GM12873 (cell line): ENCODE data around the gene VPS45.

Experiments
- TF ChIP-seq, protein P1 (sequence below): IDR thresholded peaks from 2 replicates; pipeline ENCODE4 v1.5.1; 2012; ENCODE audit warnings: low read depth, mild to moderate bottlenecking, moderate library complexity, low read length, control low read depth; ENCODE audit not compliant: insufficient read depth; ENCODE audit errors: missing control alignments

Gene VPS45

DNA sequence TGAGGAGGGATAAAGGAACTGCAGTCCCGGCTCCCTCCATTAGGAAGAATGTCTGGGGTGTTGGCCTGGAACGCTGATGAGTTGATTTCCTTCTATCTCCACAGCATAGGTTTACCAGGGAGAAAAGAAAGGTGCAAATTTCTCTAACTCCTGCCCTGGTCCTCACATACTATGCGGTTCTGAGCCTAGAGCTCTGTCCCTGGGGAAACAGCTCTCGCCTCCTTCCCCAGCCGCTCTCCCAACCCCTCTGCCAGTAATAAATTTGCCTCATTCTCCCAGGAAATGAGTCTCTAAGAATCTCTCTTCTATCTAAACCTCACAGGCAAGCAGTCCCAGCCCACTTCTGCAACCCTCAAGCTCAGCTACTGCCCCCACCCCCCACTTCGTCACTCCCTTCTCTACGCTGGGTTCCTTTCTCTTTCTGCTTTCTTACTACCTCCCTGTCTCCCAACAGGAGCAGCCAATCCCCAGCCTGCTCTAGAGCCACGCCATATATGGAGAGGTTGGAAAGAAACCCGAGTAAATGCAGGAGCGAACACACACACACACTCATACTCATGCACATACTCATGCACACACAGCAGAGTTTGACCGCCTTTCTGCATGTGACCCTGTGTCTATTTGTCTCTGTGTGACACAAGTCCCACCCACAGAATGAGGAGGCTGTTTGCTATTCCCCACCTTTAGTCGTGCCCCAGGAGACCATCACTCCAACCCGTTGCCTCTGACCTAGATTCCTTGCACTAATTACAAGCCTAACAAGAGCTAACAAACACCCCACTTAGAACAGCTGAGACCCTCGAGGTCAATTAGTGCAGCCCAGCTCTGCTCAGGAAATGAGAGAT is 95.5 kb downstream of the VPS45 start:
- TF ChIP-seq, protein P1, sequence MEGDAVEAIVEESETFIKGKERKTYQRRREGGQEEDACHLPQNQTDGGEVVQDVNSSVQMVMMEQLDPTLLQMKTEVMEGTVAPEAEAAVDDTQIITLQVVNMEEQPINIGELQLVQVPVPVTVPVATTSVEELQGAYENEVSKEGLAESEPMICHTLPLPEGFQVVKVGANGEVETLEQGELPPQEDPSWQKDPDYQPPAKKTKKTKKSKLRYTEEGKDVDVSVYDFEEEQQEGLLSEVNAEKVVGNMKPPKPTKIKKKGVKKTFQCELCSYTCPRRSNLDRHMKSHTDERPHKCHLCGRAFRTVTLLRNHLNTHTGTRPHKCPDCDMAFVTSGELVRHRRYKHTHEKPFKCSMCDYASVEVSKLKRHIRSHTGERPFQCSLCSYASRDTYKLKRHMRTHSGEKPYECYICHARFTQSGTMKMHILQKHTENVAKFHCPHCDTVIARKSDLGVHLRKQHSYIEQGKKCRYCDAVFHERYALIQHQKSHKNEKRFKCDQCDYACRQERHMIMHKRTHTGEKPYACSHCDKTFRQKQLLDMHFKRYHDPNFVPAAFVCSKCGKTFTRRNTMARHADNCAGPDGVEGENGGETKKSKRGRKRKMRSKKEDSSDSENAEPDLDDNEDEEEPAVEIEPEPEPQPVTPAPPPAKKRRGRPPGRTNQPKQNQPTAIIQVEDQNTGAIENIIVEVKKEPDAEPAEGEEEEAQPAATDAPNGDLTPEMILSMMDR = no peak

DNA sequence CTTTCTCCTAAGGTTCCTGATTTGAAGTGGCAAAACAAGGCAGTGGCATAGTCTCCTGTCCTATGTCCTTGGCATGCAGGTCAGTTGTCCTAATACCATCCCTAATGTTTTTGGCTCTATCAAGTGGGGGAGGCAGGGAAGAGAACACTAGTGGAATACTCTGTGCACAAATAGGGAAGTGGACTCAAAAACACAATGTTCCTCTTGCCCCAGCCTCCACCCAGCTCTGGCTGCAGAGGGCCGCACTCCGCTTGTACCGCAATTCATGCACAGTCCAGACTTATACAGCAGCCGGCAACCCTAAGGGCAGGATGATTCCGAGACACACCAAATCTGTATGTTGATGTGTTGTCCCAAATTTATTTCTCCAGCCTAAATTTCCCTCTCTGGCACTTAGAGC is 96.6 kb downstream of the VPS45 start:
- TF ChIP-seq, protein P1 = no peak

DNA sequence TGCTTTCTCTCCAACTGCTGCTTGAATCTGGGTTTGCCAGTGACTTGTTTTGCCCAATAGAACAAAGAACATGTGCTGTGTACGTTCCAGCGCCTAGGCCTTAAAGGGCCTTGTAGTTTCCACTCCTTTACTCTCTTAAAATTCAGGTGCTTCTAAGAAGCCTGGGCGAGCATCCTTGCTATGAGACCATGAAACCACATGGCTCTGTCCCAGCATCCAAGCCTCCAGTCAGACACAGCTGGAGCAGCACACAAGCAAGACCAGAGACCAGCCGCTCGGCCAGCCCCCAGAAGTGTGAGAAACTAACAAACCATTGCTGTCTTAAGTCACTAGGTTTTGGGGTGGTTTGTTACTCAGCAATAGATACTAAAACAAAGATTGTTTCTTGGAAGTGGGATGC is 97.2 kb downstream of the VPS45 start:
- TF ChIP-seq, protein P1 = no peak

DNA sequence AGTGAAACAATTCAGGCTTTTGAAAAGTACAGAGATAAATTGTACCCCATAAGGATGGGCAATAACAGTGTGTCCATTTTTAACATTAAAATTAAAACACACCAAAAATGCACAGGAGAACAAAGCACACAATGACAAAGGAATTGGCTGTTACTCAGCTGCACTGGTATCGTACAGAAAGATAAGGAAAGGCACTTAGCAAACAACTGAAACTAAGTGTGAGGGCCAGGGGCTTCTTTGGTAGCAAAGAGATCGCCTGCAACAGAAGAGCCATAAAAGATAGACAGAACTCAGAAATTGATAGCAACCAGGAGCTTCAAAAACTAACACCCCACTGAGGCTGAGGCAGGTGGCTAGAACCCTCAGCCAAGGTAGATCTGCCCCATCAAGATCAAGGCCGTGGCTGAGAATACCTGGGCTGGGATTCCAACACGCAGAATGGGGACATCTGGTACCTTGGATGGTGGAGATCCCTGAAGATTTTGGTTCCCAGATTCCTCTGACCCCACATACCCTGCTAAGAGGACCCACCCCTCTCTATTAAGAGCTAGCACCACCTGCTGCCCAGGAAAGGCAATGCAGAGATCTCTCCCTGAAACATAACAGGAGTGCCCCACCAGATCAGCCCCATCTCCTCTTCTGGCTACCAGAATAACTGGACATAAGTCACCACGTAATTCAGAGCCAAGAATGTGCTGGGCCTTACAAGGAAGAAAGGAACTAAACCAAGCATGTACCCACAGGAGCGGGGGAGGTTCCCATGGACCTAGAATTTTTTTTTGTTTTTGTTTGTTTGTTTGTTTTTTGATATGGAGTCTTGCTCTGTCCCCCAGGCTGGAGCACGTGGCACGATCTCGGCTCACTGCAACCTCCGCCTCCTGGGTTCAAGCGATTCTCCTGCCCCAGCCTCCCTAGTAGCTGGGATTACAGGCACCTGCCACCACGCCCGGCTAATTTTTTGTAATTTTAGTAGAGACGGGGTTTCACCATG is 98.3 kb downstream of the VPS45 start:
- TF ChIP-seq, protein P1 = peak; percentile 87

DNA sequence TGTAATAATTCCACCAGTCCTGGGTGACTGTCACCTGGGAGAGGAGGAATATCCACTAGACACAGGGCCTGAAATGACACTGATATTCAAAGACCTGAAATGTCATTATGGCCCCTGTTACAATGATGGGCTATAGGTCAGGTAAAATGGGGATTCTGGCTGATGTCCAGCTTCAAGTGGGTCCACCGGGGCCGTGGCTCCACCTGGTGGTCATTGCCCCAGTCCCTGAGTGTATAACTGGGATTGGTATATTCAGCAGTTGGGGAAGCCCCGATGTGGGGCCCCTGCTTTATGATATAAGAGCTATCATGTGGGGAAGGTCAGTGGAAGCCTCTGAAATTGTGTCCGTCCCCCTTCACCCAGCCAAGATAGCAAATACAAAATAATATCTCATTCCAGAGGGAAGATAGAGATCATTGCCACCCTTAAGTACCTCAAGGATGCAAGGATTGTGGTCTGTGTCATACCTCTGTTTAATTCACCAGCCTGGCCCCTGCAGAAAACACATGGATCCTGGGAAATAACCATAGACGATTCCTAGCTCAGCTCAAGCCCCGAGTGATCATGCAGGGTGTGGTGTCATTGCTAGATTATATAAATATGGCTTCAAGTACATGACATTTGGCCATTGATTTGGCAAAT is 101.5 kb downstream of the VPS45 start:
- TF ChIP-seq, protein P1 = peak; percentile 78

DNA sequence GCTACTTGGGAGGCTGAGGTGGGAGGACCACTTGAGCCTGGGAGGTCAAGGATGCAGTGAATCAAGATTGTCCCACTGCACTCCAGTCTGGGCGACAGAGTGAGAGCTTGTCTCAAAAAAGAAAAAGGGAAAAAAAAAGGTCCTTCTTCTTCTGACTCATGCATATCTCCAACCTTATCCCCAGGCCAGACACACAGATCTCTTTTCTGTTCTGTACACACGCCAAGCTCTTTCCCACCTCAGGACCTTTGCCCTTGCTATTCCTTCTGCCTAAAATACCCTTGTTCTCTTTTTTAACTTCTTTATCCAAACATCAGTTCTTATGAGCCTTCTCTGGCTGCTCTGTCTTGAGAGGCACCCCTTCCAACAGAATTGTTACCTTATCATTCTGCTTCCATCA is 104.2 kb downstream of the VPS45 start:
- TF ChIP-seq, protein P1 = no peak
